Keratinocyte (primary cell): ENCODE data around the gene TFF3.

Experiments
- EZH2 ChIP-seq: IDR thresholded peaks from one replicate; pipeline ENCODE4 v1.6.1; 2012; ENCODE audit warnings: inconsistent platforms, mild to moderate bottlenecking, low read length, moderate library complexity
- TF ChIP-seq, protein P1 (sequence below), 3 experiments: IDR thresholded peaks in 1 of 3; conservative IDR thresholded peaks in 1 of 3; optimal IDR thresholded peaks in 1 of 3; 2 replicates in 2 of 3; 3 replicates in 1 of 3; pipeline versions ENCODE3 to v1.5.1; 2011; ENCODE audit warnings: low read length in 3 of 3, mild to moderate bottlenecking in 3 of 3, moderate library complexity in 2 of 3, control low read depth in 1 of 3, inconsistent platforms in 1 of 3; ENCODE audit not compliant: insufficient read depth in 2 of 3; ENCODE audit errors: extremely low read depth in 1 of 3

DNA sequence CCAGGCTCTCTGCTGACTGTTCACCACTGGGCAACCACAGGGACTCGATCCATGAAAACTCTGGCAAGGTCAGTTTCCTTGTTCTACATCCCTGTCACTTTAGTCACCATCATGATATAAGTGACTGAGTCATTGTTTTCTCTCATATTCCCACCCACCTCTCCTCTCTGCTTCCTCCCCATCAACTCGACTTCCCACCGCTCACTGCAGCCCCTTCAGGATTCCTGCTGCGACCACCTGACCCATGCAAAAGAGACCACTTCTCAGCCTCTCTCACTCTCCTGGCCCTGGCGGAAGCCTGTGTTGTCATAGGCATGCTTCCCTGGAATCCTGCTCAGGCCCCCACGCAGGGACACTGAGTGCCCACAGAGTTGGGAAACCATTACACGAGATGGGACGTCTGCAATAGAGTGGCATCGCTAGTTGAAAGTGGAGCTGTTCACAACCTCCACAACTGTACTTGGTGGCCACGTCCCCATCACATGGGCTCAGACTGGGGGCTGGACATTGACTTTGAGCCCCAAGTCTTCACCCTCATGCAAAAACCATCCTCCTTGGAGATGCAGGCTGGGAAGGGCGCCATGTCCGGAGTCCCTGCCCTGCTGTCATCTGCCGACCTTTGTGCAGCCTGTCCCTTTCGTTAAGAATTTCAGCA, 37.4 kb upstream of the TFF3 start:
- TF ChIP-seq, protein P1, sequence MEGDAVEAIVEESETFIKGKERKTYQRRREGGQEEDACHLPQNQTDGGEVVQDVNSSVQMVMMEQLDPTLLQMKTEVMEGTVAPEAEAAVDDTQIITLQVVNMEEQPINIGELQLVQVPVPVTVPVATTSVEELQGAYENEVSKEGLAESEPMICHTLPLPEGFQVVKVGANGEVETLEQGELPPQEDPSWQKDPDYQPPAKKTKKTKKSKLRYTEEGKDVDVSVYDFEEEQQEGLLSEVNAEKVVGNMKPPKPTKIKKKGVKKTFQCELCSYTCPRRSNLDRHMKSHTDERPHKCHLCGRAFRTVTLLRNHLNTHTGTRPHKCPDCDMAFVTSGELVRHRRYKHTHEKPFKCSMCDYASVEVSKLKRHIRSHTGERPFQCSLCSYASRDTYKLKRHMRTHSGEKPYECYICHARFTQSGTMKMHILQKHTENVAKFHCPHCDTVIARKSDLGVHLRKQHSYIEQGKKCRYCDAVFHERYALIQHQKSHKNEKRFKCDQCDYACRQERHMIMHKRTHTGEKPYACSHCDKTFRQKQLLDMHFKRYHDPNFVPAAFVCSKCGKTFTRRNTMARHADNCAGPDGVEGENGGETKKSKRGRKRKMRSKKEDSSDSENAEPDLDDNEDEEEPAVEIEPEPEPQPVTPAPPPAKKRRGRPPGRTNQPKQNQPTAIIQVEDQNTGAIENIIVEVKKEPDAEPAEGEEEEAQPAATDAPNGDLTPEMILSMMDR (optimal IDR thresholded peaks at IDR 0.05 in 1 of 3, IDR thresholded peaks at IDR 0.05 in 1 of 3, conservative IDR thresholded peaks at IDR 0.05 in 1 of 3; ENCODE audit: extremely low read depth in 1 of 3, insufficient read depth in 2 of 3, low read length in 3 of 3) = no peak
- TF ChIP-seq EZH2 = no peak
